Measurements from ENCODE around the gene CCDC61.

CCDC61 gene

GRCh38 chr19:45994998-45995714, at the start of gene CCDC61:
CCDC61 (plus strand) TSS chr19:45995467; CDS start chr19:46003019, 7,552 bp downstream.
- DNase-seq: peak; percentile 84 to 100 (median 97)

- no peak for DNase-seq
Observed at GRCh38 chr19:45947926-45948325, 47.3 kb upstream of the CCDC61 start.

GRCh38 chr19:45952341-45952685, 43.0 kb upstream of the CCDC61 start:
- no peak for DNase-seq

GRCh38 chr19:45952686-45953505, 42.4 kb upstream of the CCDC61 start:
- peak in 30 of 56 donors; percentile 5 to 80 (median 32) for DNase-seq

- no peak for DNase-seq
Observed at GRCh38 chr19:45953676-45954075, 41.6 kb upstream of the CCDC61 start.

- DNase-seq: peak in 24 of 56 donors; percentile 6 to 68 (median 20)
Observed at GRCh38 chr19:45954156-45954555, 41.1 kb upstream of the CCDC61 start.

GRCh38 chr19:45955905-45956608, 39.2 kb upstream of the CCDC61 start:
- DNase-seq: peak in 52 of 56 donors; percentile 32 to 94 (median 76)

GRCh38 chr19:45958320-45958719, 36.9 kb upstream of the CCDC61 start:
- no peak for DNase-seq

- no peak for DNase-seq
Observed at GRCh38 chr19:45958769-45959516, 36.3 kb upstream of the CCDC61 start.

- peak in 2 of 56 donors; percentile 20 to 24 for DNase-seq
Observed at GRCh38 chr19:45959517-45960025, 35.7 kb upstream of the CCDC61 start.

GRCh38 chr19:45960595-45961235, 34.6 kb upstream of the CCDC61 start:
- peak in 4 of 56 donors; percentile 8 to 35 (median 14) for DNase-seq

GRCh38 chr19:45962021-45962420, 33.2 kb upstream of the CCDC61 start:
- no peak for DNase-seq

- peak in 2 of 56 donors; percentile 12 to 21 for DNase-seq
Observed at GRCh38 chr19:45967246-45967645, 28.0 kb upstream of the CCDC61 start.

GRCh38 chr19:45968626-45969025, 26.6 kb upstream of the CCDC61 start:
- no peak for DNase-seq

GRCh38 chr19:45969676-45970075, 25.6 kb upstream of the CCDC61 start:
- DNase-seq: no peak

GRCh38 chr19:45971260-45971902, 23.9 kb upstream of the CCDC61 start:
- DNase-seq: no peak

GRCh38 chr19:45972081-45972946, 23.0 kb upstream of the CCDC61 start:
- peak in 41 of 56 donors; percentile 8 to 86 (median 47) for DNase-seq

- DNase-seq: peak in 1 of 56 donors; percentile 26
Observed at GRCh38 chr19:45972947-45973540, 22.2 kb upstream of the CCDC61 start.

Measured in nucleus accumbens (tissue), 56 donors.